T follicular helper cell (primary cell): ENCODE measurements around the gene RNF214.

ENCODE experiments used
- DNase-seq: peaks from one replicate; pipeline ENCODE4 v3.0.0-alpha.2; 2020; ENCODE audit warnings: low read depth

RNF214 gene

DNA sequence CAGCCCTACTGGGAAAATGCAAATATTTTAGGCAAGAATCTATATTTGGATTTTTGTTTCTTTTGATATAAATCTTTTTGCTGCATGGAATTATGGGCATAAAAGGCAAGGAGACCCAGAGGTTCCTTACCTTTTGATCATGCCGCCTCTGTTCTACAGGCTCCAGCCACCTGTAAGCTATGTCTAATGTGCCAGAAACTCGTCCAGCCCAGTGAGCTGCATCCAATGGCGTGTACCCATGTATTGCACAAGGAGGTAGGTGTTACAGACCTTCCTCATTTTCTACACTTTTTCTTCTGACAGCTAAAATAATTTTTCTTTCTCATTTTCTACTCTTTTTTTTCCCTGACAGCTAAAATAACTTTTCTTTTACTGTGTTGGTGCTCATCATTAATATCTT is 50.5 kb downstream of the RNF214 start:
- no peak for DNase-seq

- DNase-seq: no peak
Measured at GRCh38 chr11:117284053-117284452, 51.6 kb downstream of the RNF214 start.

- DNase-seq: no peak
Measured at GRCh38 chr11:117286588-117286987, 54.1 kb downstream of the RNF214 start.

DNA sequence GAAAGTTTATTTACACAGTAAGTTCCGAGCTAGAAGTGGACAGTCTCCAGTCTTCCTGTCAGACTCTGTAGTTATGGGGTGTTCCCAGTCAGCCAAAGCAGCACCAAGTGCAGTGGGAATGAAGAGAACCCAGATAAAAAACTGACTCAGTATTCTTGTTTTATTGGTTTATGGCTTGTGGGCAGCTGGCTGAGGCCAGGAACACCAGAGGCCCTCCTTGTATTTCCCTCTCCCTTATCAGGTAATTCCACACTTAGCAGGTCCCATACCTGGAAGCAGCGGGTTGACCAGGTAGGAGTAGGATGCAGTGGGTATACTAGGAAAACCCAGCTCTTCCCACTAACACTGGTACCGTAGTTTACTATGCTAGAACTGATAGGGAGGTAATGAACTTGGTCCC is 55.2 kb downstream of the RNF214 start:
- DNase-seq: no peak

DNA sequence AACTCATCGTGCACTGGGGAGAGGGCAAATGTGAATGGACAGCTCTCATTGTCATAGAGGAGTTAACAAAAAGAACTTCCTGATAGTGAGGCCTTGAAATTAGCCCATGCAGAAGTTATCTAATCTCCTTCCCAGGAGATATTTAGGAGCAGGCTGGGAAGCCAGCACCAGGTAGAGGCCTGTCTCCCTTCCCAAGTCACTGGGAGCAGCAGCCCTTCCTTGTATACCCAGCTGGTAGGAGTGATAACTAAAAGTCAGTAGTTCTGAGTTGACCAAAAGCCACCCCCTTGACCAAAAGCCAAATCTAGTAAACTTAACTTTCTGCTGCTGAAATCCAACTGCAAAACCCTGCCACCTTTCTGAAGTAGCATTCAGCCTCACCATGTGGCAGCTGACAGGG is 57.3 kb downstream of the RNF214 start:
- no peak for DNase-seq

DNA sequence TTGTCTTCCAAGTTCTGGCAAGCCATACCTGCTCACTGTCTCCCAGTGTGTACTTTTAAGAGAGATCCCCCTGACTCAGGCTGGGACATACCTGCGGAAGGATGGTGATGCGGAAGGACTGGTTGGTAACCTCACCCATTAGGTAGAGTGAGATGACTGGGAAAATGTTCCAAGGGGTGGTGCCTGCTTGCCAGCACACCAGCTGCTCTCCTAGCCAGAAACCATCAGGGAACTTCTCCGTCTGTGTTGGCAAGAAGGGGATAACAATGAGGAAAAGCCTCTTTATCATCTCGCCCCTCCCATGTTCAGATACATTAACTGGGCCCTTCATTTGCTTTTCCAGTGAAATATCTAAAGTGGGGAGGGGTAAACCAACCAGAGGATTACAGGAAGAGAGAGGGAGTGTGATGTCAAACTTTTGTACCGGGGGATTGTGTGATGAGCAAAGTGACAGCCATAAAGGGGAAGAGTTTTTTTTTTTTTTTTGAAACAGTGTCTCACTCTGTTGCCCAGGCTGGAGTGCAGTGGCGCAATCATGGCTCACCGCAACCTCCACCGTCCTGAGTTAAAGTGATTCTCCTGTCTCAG is 58.4 kb downstream of the RNF214 start, which contains the start of gene BACE1-AS:
Gene BACE1-AS (plus strand): TSS at position 538 of the 588 bp plus-strand sequence.
- DNase-seq: no peak

- DNase-seq: no peak
Measured at GRCh38 chr11:117292616-117293015, 60.1 kb downstream of the RNF214 start.

DNA sequence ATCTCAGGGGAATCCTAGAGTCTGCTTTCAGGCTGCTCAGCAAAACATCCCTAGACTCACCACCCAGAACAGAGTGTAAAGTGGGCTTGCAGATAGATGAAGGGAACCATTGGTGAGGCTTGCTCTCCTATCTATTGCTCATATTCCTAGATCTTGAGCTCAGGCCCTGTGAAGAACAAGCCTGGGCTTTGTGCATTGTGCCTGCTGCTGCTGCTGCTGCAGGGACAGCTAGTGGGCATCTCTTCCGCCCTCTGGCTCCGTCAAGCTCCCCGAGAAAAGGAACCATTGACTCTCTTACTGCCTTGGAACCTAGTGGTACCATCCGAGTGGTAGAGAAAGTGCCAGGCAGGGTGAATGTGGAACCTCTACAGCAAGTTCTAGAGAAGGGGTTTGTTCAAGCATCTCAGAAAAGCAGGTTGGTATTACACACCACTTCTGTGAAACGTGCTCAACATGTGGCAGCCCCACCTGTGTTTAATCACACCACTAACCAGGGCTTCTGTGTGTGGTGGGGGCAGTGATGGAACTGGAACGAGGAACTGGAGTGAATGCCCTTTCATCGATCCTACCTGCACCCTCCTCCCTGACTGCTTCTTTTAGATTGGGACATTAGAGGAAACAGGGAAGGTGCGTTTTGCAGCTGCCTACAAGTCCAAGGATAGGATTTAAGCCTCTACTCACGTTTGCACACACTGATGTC is 63.1 kb downstream of the RNF214 start:
- no peak for DNase-seq

- DNase-seq: no peak
Measured at GRCh38 chr11:117296881-117297280, 64.4 kb downstream of the RNF214 start.

DNA sequence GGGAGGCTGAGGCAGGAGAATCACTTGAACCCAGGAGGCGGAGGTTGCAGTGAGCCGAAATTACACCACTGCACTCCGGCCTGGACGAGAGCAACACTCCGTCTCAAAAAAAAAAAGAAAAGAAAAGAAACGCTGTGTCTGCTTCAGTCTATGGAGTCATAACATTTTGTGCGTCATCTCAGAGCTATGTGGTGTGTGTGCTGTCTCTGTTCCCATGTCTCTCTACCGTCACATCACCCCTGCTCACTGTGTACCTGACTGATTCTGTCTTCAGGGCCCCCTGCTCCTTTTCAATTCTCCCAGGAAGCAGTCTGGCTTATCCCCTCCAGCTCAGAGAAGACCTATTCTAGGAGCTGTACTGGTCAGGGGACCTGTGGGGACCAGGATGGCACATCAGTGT is 65.7 kb downstream of the RNF214 start:
- DNase-seq: no peak

DNA sequence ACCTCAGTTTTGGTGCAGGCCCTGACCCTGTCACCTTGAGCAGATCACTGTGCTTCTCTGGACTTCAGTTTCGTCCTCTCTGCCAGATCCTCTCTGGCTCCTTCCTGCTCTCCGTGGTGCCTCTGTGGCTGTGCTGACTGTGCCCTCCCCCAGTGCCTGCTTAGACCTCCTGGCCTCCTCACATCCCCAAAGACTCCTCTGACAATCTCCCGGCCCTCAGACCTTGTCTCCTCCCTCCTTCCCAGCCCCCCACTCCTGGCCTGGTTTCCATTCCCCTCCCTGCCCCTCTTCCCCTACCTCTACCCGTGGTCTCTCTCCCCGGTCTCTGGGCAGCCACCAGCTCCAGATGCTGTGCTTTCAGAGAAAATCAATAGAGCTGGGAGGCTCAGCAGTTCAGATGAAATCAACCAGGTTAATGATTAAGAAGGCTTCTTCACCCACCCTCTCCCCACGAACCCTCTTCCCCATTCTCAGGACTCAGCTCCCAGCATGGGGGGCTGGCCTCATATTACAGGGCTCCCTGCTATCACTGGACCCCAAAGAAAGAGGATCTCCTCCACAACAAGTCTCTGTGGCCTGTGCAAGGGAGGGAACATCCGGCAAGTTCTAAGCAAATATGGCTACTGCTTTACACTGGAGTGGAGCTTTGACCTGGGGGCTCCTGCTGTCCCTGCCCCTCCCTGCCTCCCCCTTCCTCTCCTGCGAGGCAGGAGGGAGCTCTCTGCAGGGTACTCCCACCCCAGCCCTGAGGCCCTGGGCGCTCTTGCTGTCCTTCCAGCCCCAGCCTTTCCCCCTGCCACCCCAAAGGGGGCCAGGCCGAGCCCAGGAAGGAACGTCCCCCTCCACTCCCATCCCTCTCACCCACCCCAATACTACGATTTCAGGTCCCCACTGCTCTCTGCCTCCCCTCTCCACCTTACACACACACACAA is 67.1 kb downstream of the RNF214 start:
- no peak for DNase-seq

- DNase-seq: no peak
Measured at GRCh38 chr11:117300283-117300663, 67.8 kb downstream of the RNF214 start.

GRCh38 chr11:117300773-117301172 is 68.3 kb downstream of the RNF214 start:
- no peak for DNase-seq

- DNase-seq: no peak
Measured at GRCh38 chr11:117302228-117302627, 69.8 kb downstream of the RNF214 start.

DNA sequence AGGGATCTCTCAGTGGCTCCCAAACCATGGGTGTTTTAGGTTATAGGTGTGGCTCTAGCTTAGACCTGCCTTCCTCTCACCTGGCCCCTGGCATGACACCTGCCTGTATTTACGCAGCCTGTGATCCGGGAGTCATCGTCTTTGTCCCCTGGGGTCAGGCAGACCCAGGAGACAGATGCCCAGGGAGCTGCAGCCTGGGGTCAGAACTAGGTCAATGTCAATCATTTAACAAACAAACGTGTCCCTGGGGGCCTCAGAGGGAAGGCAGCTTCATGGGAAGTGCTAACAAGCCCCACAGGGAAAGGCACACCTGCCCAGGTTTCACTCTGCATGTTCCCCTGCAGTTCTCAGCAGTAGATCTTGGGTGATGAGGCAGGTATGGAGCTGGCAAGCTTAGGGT is 70.6 kb downstream of the RNF214 start:
- no peak for DNase-seq

DNA sequence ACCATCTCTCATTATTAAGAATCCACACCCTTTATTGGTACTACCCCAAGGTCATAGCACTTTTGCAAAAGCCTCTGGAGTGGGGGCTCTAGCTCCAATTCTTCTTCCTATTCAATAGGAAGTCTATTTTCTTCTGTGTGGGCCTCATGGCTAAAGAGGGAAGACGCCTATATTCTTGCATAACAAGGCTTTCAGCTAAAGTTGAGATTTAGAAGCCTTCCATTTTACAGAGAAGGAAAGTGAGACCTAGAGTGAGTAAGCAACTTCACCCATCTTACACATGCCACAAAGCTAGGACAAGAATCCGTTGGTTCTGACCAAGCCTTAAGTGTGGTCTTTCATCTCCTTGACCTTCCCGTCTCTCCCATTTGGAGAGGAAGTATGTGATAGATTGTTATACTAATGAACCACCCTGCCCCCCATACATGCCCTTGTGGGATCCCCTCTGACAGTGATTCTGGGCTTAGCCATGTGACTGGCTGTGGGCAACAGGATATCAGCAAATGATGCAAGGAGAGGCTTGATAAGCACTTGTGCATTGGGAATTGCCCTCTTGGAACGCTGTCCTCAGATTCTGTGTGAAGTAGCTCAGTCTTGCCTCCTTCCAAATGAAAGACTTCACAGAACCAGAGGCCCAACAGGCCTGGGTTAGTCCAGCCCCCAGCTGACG is 71.3 kb downstream of the RNF214 start:
- no peak for DNase-seq

GRCh38 chr11:117305145-117305544 is 72.7 kb downstream of the RNF214 start:
- no peak for DNase-seq

- DNase-seq: no peak
Measured at GRCh38 chr11:117309310-117309709, 76.8 kb downstream of the RNF214 start.

DNA sequence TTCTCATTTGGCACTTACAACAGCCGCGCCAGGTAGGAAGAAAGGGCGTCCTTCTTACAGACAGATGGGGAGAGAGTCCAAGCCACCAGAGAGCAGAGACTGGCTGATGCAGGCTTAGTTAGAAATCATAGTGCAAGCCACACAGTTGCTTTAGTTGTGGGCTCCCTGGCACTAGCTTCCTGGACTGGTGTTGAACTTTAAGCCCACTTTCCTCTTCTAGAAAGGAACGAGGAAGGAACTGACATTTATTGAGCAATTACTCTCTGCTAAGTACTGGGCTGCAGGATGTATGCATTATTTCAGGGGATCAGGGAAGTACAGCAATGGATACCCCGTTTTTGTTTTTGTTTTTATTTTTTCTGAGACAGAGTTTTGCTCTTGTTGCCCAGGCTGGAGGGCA is 80.6 kb downstream of the RNF214 start:
- no peak for DNase-seq

DNA sequence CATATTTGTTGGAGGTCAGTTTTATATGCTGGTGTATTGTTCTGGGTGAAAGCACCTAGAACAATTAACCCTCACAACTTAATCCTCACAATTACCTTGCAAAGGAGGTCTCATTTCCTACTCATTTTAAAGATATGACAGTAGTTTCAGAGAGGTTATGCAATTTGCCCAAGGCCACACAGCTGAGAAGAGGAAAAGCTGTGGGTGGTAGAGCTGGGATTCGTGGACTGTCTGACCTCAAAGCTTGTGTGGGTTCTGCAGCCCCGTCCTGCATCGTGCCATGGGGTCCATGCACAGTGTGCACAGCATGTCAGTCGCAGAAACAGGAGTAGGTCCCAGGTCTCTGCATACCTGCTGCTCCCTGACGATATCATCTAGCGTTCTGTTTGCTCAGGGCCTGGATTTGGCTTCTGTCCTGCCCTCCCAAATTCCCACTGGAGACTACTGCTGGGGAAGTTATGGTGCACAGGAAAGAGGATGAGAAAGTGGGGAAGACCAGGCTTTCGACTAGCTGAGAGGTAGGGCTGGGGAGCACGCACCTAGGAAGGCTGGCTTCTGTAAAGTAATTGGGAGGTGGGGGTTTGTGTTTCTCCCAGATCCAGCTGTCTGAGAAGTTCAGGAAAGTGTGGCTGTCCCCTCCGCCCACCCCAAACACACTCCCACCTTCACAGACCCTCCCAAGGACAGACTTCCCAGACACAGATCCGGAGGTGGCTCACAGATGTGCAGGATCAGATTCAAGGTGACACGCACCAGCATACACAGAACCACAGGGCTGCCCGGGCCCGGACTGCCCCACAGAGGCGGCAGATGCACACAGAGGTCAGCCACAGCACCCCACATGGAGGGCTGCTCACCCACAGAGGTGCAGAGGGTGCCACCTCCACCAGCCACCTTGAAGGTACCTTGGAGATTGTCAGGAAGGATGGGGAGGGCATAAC is 81.6 kb downstream of the RNF214 start:
- DNase-seq: no peak

DNA sequence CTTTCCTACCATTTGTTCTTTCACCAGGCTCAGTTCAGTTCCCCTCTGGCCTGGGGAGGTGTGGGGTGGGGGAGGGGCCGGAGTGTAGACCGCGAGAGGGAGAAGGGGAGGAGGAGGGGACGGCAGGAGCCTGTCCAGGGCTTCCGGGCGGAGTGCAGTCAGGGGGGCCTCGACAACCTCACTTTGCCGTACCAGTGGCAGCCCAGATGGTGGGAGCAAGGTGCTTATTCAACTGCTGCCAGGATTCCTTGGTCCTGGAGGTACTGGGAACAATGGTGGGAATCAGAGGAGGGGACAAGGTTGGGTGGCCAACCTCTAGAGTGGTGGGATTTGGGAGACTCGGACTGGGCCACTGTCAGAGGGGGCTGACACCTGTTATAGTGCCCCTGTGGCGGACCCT is 82.4 kb downstream of the RNF214 start:
- DNase-seq: no peak
